ENCODE results near the gene ABR. TPM values are rescaled to one million over a fixed set of nuclear protein-coding genes. Genes with fewer than 3 reads are reported as not detected.

Gene ABR
- total RNA-seq, 1 donor from 2014 or later = 119 TPM

GRCh38 chr17:1186923-1187771 lies 7.4 kb upstream of the ABR start:
- Mint-ChIP-seq H3K4me3 (ENCODE audit: unreplicated experiment) (peak overlapping the region; percentile 57), H3K9me3 (ENCODE audit: low read depth) (no peaks in the 10 kb centered on the region), H3K36me3 (ENCODE audit: low read depth) (no peaks in the 10 kb centered on the region), H3K4me1 (ENCODE audit: low read depth) (peaks cover 68% of the 10 kb centered on the region), H3K27me3 (ENCODE audit: low read depth) (no peaks in the 10 kb centered on the region), H3K27ac (ENCODE audit: unreplicated experiment) (peak overlapping the region; percentile 57)
- no peak for DNase-seq (ENCODE audit: low spot score)
- TF ChIP-seq CTCF (IDR thresholded peaks at IDR 0.05) = peak; percentile 96

GRCh38 chr17:1186214-1186820 lies 6.5 kb upstream of the ABR start:
- DNase-seq (ENCODE audit: low spot score) = no peak
- peak overlapping the region; percentile 57 for H3K4me3 Mint-ChIP-seq (ENCODE audit: unreplicated experiment)
- peak overlapping the region; percentile 83 for H3K27ac Mint-ChIP-seq (ENCODE audit: unreplicated experiment)
- no peak for TF ChIP-seq CTCF (IDR thresholded peaks at IDR 0.05)
- no peaks in the 10 kb centered on the region for H3K36me3 Mint-ChIP-seq (ENCODE audit: low read depth)
- H3K4me1 Mint-ChIP-seq (ENCODE audit: low read depth) = peaks cover 69% of the 10 kb centered on the region
- no peaks in the 10 kb centered on the region for H3K9me3 Mint-ChIP-seq (ENCODE audit: low read depth)
- no peaks in the 10 kb centered on the region for H3K27me3 Mint-ChIP-seq (ENCODE audit: low read depth)

- no peaks in the 10 kb centered on the region for H3K9me3 Mint-ChIP-seq (ENCODE audit: low read depth)
- H3K27me3 Mint-ChIP-seq (ENCODE audit: low read depth) = no peaks in the 10 kb centered on the region
- H3K27ac Mint-ChIP-seq (ENCODE audit: unreplicated experiment) = peak overlapping the region; percentile 45
- TF ChIP-seq CTCF (IDR thresholded peaks at IDR 0.05) = no peak
- H3K36me3 Mint-ChIP-seq (ENCODE audit: low read depth) = no peaks in the 10 kb centered on the region
- no peak for DNase-seq (ENCODE audit: low spot score)
- peaks cover 52% of the 10 kb centered on the region for H3K4me1 Mint-ChIP-seq (ENCODE audit: low read depth)
- no peak overlapping the region for H3K4me3 Mint-ChIP-seq (ENCODE audit: unreplicated experiment)
These were observed 3.5 kb upstream of the ABR start for GRCh38 chr17:1183171-1183873.

GRCh38 chr17:1182811-1183170 lies 3.0 kb upstream of the ABR start:
- Mint-ChIP-seq H3K27me3 (ENCODE audit: low read depth) (no peaks in the 10 kb centered on the region), H3K27ac (ENCODE audit: unreplicated experiment) (no peak overlapping the region), H3K36me3 (ENCODE audit: low read depth) (no peaks in the 10 kb centered on the region), H3K4me3 (ENCODE audit: unreplicated experiment) (no peak overlapping the region), H3K9me3 (ENCODE audit: low read depth) (no peaks in the 10 kb centered on the region), H3K4me1 (ENCODE audit: low read depth) (peaks cover 56% of the 10 kb centered on the region)
- no peak for TF ChIP-seq CTCF (IDR thresholded peaks at IDR 0.05)
- no peak for DNase-seq (ENCODE audit: low spot score)

GRCh38 chr17:1181753-1182137 lies 2.0 kb upstream of the ABR start:
- no peak for TF ChIP-seq CTCF (IDR thresholded peaks at IDR 0.05)
- H3K36me3 Mint-ChIP-seq (ENCODE audit: low read depth) = no peaks in the 10 kb centered on the region
- no peaks in the 10 kb centered on the region for H3K27me3 Mint-ChIP-seq (ENCODE audit: low read depth)
- no peak for DNase-seq (ENCODE audit: low spot score)
- H3K27ac Mint-ChIP-seq (ENCODE audit: unreplicated experiment) = peak overlapping the region; percentile 84
- no peaks in the 10 kb centered on the region for H3K9me3 Mint-ChIP-seq (ENCODE audit: low read depth)
- H3K4me3 Mint-ChIP-seq (ENCODE audit: unreplicated experiment) = no peak overlapping the region
- peaks cover 59% of the 10 kb centered on the region for H3K4me1 Mint-ChIP-seq (ENCODE audit: low read depth)

Data from chondrocyte (in vitro differentiated cells).